Stimulated activated CD8-positive, alpha-beta memory T cell treated with anti-CD3 and anti-CD28 coated beads, Interleukin-7, amount 100 ng/mL, for 1 hour (primary cell): Measurements from ENCODE around the gene PGAP6.
"Not testable (repeated sequence)": the region's sequence is repeated elsewhere in the genome, so short reads cannot be mapped to it uniquely, and the experiment has no call there.

Source experiments
- DNase-seq, 2 donors: peaks; one replicate each; pipeline ENCODE4 v3.0.0-alpha.2; 2020; ENCODE audit warnings: low read depth in 2 of 2

PGAP6 gene

DNA sequence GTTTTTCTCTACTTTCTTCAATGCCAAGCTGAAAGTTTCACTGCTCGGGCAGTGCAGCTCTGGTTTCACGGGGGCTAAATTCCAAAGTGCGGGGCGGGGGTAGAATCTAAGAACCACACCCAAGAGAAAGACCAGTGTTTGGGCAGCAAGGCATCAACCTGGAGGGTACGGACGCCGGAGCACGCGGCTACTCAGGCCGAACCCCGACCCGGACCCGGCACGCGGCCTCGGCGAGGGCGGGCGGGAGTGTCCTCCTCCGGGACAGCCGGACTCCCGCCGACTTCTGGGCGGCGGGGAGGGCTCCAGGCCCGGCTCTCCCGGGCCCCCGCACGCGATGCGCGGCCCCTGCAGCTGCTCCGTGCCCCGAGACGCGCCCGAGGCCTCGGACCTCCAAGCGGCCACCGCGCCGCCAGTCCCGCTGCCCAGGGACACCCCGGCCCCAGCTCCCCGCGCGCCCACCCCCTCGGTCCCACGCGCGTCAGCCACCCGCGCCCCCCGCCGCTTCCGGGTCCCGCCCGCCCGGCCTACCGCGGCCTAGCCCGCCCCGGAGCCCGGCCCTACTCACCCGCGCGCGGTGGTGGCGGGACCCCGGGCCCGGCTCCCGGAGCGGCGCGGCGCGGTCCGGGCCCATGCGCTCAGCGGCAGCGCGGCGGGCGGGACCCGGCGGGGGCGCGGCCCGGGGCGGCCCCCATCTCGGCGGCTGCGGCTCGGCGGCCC lies 29.8 kb downstream of the PGAP6 start:
- DNase-seq: no peak

DNA sequence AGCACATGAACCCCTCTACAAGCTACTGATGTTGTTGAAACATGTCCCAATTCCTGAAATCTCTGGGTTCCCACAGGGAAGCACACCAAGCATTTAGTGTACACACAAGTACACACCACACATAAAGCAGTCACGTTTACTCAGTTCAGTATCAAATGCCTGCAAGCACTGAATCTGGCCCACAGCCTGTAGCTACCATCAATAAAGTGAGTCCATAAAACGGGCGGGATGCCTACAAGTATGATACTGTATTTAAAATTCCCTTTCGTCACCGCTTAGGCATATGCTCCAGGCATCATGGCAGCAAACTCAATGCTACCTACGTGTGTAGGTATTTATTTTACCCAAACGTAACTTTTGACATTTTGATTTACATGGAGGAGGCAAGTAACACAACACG lies 31.6 kb downstream of the PGAP6 start:
- no peak for DNase-seq

- no peak for DNase-seq
Measured at GRCh38 chr16:349211-349610, 32.6 kb downstream of the PGAP6 start.

DNA sequence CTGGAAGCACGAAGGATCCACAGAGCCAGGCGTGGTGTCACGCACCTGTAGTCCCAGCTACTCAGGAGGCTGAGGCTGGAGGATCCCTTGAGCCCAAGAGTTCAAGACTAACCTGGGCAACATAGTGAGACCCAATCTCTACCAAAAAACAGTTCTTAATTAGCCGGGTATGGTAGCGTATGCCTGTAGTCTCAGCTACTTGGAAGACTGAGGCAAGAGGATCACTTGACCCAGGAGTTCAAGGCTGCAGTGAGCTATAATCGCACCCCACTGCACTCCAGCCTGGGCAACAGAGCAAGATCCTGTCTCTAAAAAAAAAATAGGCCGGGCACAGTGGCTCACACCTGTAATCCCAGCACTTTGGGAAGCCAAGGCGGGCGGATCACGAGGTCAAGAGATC lies 33.3 kb downstream of the PGAP6 start:
- DNase-seq: not testable (repeated sequence)

DNA sequence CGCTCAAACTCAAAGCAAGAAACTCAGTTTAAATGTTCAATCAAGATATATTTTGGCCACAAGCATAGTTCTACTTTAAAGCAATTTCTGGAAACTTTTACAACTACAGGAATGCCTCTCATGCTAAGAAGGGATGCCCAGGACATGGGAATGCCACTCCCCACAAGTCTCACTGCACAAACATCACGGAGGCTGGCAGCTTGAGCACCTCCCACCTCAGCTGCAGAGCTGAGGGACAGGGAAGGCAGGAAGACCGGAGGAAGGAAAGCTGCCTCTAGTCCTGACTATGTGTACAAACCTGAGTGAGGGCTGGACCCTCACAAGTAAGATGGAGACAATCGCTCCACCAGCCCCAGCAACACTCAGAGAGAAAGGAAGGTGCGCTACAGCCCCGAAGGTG lies 34.6 kb downstream of the PGAP6 start:
- no peak for DNase-seq

GRCh38 chr16:346587-346986 lies 35.2 kb downstream of the PGAP6 start:
- no peak for DNase-seq

DNA sequence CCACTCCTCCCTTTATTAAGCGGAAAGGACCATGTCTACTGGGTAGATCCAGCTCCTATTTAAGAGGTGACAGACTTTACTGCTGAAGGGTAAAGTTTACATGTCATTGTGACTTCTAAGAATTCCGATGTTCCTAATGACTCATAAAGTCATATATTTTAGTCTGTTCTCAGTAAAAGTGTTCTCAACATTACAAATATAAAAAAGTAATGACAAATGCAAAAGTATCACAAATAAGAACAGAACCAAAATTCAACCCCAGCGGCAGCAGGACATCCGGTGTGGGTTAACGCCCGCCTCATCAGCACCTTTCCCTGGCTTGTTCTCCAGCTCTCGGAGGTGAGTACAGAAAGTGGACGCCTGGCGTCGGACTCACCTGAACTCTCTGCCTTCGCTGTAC lies 36.0 kb downstream of the PGAP6 start:
- no peak for DNase-seq

DNA sequence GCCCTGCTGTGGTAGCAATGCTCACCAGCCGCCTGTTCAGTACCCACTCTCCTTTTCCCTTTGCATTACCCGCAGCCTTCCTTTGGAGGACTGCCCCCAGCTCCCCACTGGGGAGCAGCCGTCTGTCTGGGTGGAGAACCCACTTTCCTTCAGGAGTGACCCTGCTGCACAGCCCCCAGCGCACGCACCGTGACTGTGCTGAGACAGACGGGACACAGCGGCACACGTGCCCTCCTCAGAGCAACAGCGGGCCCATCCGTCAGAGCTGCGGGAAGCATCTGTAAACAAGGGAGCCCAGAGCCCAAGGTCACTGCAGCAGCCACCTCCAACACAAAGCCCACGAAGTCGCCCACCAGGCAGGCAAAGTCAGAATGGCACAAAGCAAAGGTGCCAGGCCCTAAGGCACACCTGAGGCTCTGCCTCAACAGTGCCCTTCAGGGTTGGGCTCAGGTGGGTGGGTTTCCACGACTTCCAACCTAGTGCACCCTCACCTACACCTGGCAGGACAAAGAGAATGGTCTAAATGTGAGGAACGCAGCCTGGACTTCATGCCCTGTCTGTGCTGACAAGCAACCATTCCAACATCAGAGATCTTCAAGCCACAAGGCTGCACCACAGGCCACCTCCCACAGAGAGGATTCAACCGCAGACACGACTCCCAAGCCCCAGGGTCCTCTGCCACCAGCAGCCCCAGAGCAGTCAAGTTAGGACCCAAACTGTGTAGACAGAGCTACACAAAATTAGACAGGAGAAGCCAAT lies 39.1 kb downstream of the PGAP6 start:
- no peak for DNase-seq

- not testable (repeated sequence) for DNase-seq
Measured at GRCh38 chr16:341974-342336, 39.8 kb downstream of the PGAP6 start.

- not testable (repeated sequence) for DNase-seq
Measured at GRCh38 chr16:341095-341973, 40.4 kb downstream of the PGAP6 start.

- DNase-seq: no peak
Measured at GRCh38 chr16:340370-341091, 41.2 kb downstream of the PGAP6 start.

GRCh38 chr16:339680-340079 lies 42.1 kb downstream of the PGAP6 start:
- DNase-seq: no peak

GRCh38 chr16:337975-338575 lies 43.7 kb downstream of the PGAP6 start:
- no peak for DNase-seq

DNA sequence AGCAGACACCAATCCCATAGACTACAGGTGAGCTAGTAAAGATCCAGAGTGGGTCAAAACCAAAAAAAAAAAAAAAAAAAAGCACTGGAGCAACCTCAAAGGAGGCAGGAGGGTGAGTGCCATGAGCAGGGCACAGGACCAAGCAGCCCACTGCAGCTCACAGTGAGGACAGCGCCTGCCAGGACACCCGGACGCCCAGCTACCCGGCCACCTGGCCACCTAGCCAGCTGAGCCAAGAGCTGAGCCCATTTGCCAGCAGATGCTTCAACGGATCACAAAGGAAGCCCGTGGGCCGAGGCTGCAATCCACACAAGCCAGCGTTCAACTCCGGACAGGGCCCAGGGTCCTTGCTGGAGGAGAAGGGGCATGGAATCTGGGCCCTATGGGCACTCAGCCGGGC lies 44.3 kb downstream of the PGAP6 start:
- DNase-seq: no peak

DNA sequence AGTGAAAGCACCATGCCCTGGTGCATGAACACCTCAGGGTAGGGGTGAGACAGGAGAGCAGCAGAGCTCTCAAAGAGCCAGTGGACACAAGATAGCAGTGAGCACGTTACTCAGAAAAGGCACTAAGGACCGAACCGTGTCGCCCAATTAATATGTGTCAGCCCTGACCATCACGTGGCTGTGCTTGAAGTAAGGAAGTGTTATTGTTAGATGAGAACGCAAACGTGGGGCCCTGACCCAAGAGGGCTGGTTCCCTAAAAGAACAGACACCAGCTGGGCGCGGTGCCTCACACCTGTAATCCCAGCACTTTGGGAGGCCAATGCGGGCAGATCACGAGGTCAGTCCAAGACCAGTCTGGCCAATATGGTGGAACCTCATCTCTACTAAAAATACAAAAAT lies 45.5 kb downstream of the PGAP6 start:
- no peak for DNase-seq

GRCh38 chr16:334861-335632 lies 46.7 kb downstream of the PGAP6 start:
- not testable (repeated sequence) for DNase-seq

- not testable (repeated sequence) for DNase-seq
Measured at GRCh38 chr16:334164-334832, 47.5 kb downstream of the PGAP6 start.

- DNase-seq: no peak
Measured at GRCh38 chr16:333406-334094, 48.2 kb downstream of the PGAP6 start.

GRCh38 chr16:331181-331814 lies 50.5 kb downstream of the PGAP6 start:
- DNase-seq: not testable (repeated sequence)
